ENCODE measurements around the gene CTAGE1. TPM values are rescaled to one million over a fixed set of nuclear protein-coding genes. Genes with fewer than 3 reads are reported as not detected.

CTAGE1 gene
- total RNA-seq, 1 donor: not detected

GRCh38 chr18:22459491-22459890, 41.8 kb upstream of the CTAGE1 start:
- no peak for DNase-seq (ENCODE audit: insufficient read length, low spot score, missing footprints)
- no peaks in the 10 kb centered on the region for H3K9me3 ChIP-seq (ENCODE audit: low read depth, low read length)

GRCh38 chr18:22457524-22457923, 39.8 kb upstream of the CTAGE1 start:
- H2AFZ ChIP-seq (ENCODE audit: low read length): no peak overlapping the region
- H3K27ac ChIP-seq (ENCODE audit: low read depth, low read length): no peak overlapping the region
- no peaks in the 10 kb centered on the region for H3K9me3 ChIP-seq (ENCODE audit: low read depth, low read length)
- H3K36me3 ChIP-seq (ENCODE audit: insufficient read depth, low read length): no peaks in the 10 kb centered on the region
- no peaks in the 10 kb centered on the region for H3K27me3 ChIP-seq (ENCODE audit: insufficient read depth, low read length)
- H3K79me2 ChIP-seq (ENCODE audit: insufficient read depth, low read length): no peaks in the 10 kb centered on the region
- no peak overlapping the region for H3K4me3 ChIP-seq (ENCODE audit: insufficient read depth, low read length)
- no peaks in the 10 kb centered on the region for H4K20me1 ChIP-seq (ENCODE audit: insufficient read depth, low read length)
- H3K4me2 ChIP-seq (ENCODE audit: insufficient read depth, low read length): no peak overlapping the region
- TF ChIP-seq CTCF (IDR thresholded peaks at IDR 0.05; ENCODE audit: extremely low read depth, low read depth, low read length): no peak
- peaks cover 2% of the 10 kb centered on the region for H3K4me1 ChIP-seq (ENCODE audit: insufficient read depth, low read length)
- DNase-seq (ENCODE audit: insufficient read length, low spot score, missing footprints): no peak

More at GRCh38 chr18:22459491-22459890, 41.8 kb upstream of the CTAGE1 start:
- Histone ChIP-seq H3K4me2 (ENCODE audit: insufficient read depth, low read length) (peak overlapping the region; percentile 16), H3K4me1 (ENCODE audit: insufficient read depth, low read length) (peaks cover 7% of the 10 kb centered on the region), H3K4me3 (ENCODE audit: insufficient read depth, low read length) (no peak overlapping the region), H2AFZ (ENCODE audit: low read length) (no peak overlapping the region), H3K79me2 (ENCODE audit: insufficient read depth, low read length) (no peaks in the 10 kb centered on the region), H3K27ac (ENCODE audit: low read depth, low read length) (no peak overlapping the region), H4K20me1 (ENCODE audit: insufficient read depth, low read length) (no peaks in the 10 kb centered on the region), H3K36me3 (ENCODE audit: insufficient read depth, low read length) (no peaks in the 10 kb centered on the region), H3K27me3 (ENCODE audit: insufficient read depth, low read length) (no peaks in the 10 kb centered on the region)
- TF ChIP-seq CTCF (IDR thresholded peaks at IDR 0.05; ENCODE audit: extremely low read depth, low read depth, low read length): no peak

- no peak for TF ChIP-seq CTCF (IDR thresholded peaks at IDR 0.05; ENCODE audit: extremely low read depth, low read depth, low read length)
- Histone ChIP-seq H3K4me3 (ENCODE audit: insufficient read depth, low read length) (no peak overlapping the region), H3K36me3 (ENCODE audit: insufficient read depth, low read length) (no peaks in the 10 kb centered on the region), H2AFZ (ENCODE audit: low read length) (no peak overlapping the region), H3K27ac (ENCODE audit: low read depth, low read length) (no peak overlapping the region), H3K9me3 (ENCODE audit: low read depth, low read length) (no peaks in the 10 kb centered on the region), H4K20me1 (ENCODE audit: insufficient read depth, low read length) (no peaks in the 10 kb centered on the region), H3K79me2 (ENCODE audit: insufficient read depth, low read length) (no peaks in the 10 kb centered on the region), H3K4me2 (ENCODE audit: insufficient read depth, low read length) (peak overlapping the region; percentile 25), H3K27me3 (ENCODE audit: insufficient read depth, low read length) (no peaks in the 10 kb centered on the region), H3K4me1 (ENCODE audit: insufficient read depth, low read length) (peaks cover 2% of the 10 kb centered on the region)
- no peak for DNase-seq (ENCODE audit: insufficient read length, low spot score, missing footprints)
Measured at GRCh38 chr18:22456547-22456946, 38.8 kb upstream of the CTAGE1 start.

- Histone ChIP-seq H3K4me2 (ENCODE audit: insufficient read depth, low read length) (peak overlapping the region; percentile 25), H3K27me3 (ENCODE audit: insufficient read depth, low read length) (no peaks in the 10 kb centered on the region), H4K20me1 (ENCODE audit: insufficient read depth, low read length) (no peaks in the 10 kb centered on the region), H3K4me3 (ENCODE audit: insufficient read depth, low read length) (no peak overlapping the region), H3K4me1 (ENCODE audit: insufficient read depth, low read length) (peaks cover 2% of the 10 kb centered on the region), H3K27ac (ENCODE audit: low read depth, low read length) (no peak overlapping the region), H3K79me2 (ENCODE audit: insufficient read depth, low read length) (no peaks in the 10 kb centered on the region), H2AFZ (ENCODE audit: low read length) (peak overlapping the region; percentile 58), H3K9me3 (ENCODE audit: low read depth, low read length) (no peaks in the 10 kb centered on the region), H3K36me3 (ENCODE audit: insufficient read depth, low read length) (no peaks in the 10 kb centered on the region)
- DNase-seq (ENCODE audit: insufficient read length, low spot score, missing footprints): no peak
- TF ChIP-seq CTCF (IDR thresholded peaks at IDR 0.05; ENCODE audit: extremely low read depth, low read depth, low read length): no peak
Measured at GRCh38 chr18:22456116-22456480, 38.4 kb upstream of the CTAGE1 start.
